ENCODE data around the gene CIDEC.

CIDEC gene, protein sequence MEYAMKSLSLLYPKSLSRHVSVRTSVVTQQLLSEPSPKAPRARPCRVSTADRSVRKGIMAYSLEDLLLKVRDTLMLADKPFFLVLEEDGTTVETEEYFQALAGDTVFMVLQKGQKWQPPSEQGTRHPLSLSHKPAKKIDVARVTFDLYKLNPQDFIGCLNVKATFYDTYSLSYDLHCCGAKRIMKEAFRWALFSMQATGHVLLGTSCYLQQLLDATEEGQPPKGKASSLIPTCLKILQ

DNA sequence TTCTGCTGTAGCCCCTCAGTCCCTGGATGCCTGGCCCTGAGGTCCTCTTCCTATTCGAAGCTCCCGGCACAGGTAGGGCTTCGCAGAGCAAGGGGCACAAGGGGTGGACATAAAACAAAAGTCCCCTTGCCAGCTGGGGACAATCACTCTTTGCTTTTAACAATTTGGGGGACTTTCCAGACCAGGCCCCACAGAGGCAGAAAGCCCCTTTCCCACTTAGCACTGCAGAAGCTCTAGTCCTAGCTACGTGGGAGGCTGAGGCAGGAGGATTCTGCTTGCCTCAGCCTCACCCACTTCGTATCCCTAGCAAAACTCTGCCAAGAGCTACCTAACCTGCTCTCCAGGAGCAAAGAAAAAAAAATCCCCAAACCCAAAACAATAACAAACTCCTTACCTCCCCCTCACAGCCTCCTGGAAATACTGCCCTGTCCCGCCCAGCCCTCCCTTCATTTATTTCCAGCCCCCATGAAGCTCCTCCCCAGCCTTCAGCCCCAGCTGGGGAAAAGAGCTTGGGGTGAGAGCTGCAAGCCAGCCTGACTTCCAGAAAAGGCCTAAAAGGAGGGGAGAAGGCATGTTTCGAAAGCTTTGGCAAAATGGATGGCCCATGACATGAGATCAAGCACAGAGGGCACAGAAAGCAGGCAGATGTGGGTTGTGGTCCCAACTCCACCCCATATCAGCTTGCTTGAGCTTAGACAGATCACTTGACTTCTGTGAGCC is at the start of gene CIDEC:
Gene CIDEC, minus strand, starts transcription at position 424 of the 720 bp plus-strand sequence. CDS start 1,767 bp downstream, outside the sequence.
- Histone ChIP-seq H3K27ac (ENCODE audit: low read depth, low read length) (no peak within 1 kb of the TSS), H3K4me2 (ENCODE audit: low read length) (no peak within 1 kb of the TSS)
- TF ChIP-seq, protein P1, sequence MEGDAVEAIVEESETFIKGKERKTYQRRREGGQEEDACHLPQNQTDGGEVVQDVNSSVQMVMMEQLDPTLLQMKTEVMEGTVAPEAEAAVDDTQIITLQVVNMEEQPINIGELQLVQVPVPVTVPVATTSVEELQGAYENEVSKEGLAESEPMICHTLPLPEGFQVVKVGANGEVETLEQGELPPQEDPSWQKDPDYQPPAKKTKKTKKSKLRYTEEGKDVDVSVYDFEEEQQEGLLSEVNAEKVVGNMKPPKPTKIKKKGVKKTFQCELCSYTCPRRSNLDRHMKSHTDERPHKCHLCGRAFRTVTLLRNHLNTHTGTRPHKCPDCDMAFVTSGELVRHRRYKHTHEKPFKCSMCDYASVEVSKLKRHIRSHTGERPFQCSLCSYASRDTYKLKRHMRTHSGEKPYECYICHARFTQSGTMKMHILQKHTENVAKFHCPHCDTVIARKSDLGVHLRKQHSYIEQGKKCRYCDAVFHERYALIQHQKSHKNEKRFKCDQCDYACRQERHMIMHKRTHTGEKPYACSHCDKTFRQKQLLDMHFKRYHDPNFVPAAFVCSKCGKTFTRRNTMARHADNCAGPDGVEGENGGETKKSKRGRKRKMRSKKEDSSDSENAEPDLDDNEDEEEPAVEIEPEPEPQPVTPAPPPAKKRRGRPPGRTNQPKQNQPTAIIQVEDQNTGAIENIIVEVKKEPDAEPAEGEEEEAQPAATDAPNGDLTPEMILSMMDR (IDR thresholded peaks at IDR 0.05; ENCODE audit: low read depth, low read length, poor library complexity, severe bottlenecking) = no peak
- TF ChIP-seq EZH2phosphoT487 (IDR thresholded peaks at IDR 0.05; ENCODE audit: borderline replicate concordance, low read length) = no peak

DNA sequence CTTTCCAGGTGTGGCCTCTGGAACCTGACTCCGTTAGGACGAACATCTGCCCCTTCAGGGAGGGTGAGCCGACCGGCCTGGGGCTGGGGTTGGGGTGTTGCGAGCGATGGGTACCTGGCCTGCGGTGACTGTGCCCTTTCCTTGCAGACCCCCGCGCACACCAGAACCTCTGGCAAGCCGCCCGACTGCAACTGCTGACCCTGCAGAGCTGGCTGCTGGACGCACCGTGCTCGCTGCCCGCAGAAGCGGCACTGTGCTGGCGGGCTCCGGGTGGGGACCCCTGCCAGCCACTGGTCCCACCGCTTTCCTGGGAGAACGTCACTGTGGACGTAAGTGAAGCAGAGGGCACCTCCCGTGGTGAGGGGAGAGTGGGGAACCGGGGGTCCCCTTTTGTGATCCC is 48.1 kb upstream of the CIDEC start:
- H3K36me3 ChIP-seq (ENCODE audit: control insufficient read depth, low read length) = no peaks in the 10 kb centered on the region
- H4K20me1 ChIP-seq (ENCODE audit: control insufficient read depth, insufficient read depth, low read depth, low read length) = no peaks in the 10 kb centered on the region
- peaks cover 15% of the 10 kb centered on the region for H3K4me1 ChIP-seq (ENCODE audit: control insufficient read depth, low read length)
- no peaks in the 10 kb centered on the region; the same call in 1 of the 2 replicates for H3F3A ChIP-seq (ENCODE audit: control insufficient read depth, insufficient read depth)
- H3K9me2 ChIP-seq (replicated peaks; ENCODE audit: control insufficient read depth, low read length) = no peaks in the 10 kb centered on the region
- no peaks in the 10 kb centered on the region; the same call in 1 of the 2 replicates for H3K27me3 ChIP-seq (ENCODE audit: control insufficient read depth, low read length)
- TF ChIP-seq, protein P1 (IDR thresholded peaks at IDR 0.05; ENCODE audit: low read depth, low read length, poor library complexity, severe bottlenecking) = no peak
- TF ChIP-seq EZH2phosphoT487 (IDR thresholded peaks at IDR 0.05; ENCODE audit: borderline replicate concordance, low read length) = no peak
- H3K79me2 ChIP-seq (ENCODE audit: control insufficient read depth, low read length) = no peaks in the 10 kb centered on the region
- no peak overlapping the region for H3K27ac ChIP-seq (ENCODE audit: low read depth, low read length)
- no peaks in the 10 kb centered on the region for H3K9me3 ChIP-seq (ENCODE audit: control insufficient read depth, insufficient read depth, low read length)
- H3K4me3 ChIP-seq (ENCODE audit: low read length) = no peak overlapping the region
- no peak overlapping the region for H3K4me2 ChIP-seq (ENCODE audit: low read length)

More for the DNA sequence above, at the start of gene CIDEC:
- H3K4me3 ChIP-seq (ENCODE audit: low read length) = no peak within 1 kb of the TSS
- no peaks in the 10 kb centered on the region for H3K36me3 ChIP-seq (ENCODE audit: control insufficient read depth, low read length)
- peaks cover 23% of the 10 kb centered on the region for H3K27me3 ChIP-seq (ENCODE audit: control insufficient read depth, low read length)
- no peaks in the 10 kb centered on the region for H3F3A ChIP-seq (ENCODE audit: control insufficient read depth, insufficient read depth)
- no peaks in the 10 kb centered on the region for H4K20me1 ChIP-seq (ENCODE audit: control insufficient read depth, insufficient read depth, low read depth, low read length)
- H3K9me3 ChIP-seq (ENCODE audit: control insufficient read depth, insufficient read depth, low read length) = no peaks in the 10 kb centered on the region
- H3K79me2 ChIP-seq (ENCODE audit: control insufficient read depth, low read length) = no peaks in the 10 kb centered on the region
- H3K4me1 ChIP-seq (ENCODE audit: control insufficient read depth, low read length) = no peaks in the 10 kb centered on the region
- no peaks in the 10 kb centered on the region for H3K9me2 ChIP-seq (replicated peaks; ENCODE audit: control insufficient read depth, low read length)

DNA sequence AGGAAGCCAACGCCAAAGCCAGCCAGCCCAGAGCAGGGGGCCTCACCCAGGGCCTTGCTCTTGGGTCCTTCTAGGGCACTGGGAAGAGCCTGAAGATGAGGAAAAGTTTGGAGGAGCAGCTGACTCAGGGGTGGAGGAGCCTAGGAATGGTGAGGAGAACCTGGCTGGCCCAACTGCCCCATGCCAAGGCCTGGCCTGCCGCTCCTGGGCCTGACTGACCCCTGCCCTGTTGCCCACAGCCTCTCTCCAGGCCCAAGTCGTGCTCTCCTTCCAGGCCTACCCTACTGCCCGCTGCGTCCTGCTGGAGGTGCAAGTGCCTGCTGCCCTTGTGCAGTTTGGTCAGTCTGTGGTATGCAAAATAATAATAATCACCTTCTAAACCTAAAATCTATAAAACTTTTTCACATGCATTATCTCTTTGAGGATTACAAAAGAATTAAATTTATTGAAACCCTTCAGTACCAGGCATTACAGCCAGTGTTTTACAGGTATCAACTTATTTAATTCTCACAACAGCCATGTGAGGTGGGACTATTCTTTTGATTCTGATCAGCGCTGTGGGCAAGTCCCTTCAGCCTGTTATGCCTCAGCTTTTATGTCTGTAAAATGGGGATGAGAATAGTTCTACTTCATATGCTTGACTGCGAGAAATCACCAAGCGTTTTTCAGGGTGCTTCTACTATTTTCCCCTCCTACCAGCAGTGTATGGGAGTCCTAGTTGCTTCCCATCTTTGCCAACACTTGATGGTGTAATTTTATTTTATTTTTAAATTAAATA is 38.4 kb upstream of the CIDEC start:
- no peak overlapping the region for H3K27ac ChIP-seq (ENCODE audit: low read depth, low read length)
- H3K79me2 ChIP-seq (ENCODE audit: control insufficient read depth, low read length) = no peaks in the 10 kb centered on the region
- H3K4me2 ChIP-seq (ENCODE audit: low read length) = no peak overlapping the region
- no peak for TF ChIP-seq EZH2phosphoT487 (IDR thresholded peaks at IDR 0.05; ENCODE audit: borderline replicate concordance, low read length)
- TF ChIP-seq, protein P1 (IDR thresholded peaks at IDR 0.05; ENCODE audit: low read depth, low read length, poor library complexity, severe bottlenecking) = no peak
- H3K36me3 ChIP-seq (ENCODE audit: control insufficient read depth, low read length) = no peaks in the 10 kb centered on the region
- H3K9me2 ChIP-seq (replicated peaks; ENCODE audit: control insufficient read depth, low read length) = no peaks in the 10 kb centered on the region
- no peaks in the 10 kb centered on the region for H4K20me1 ChIP-seq (ENCODE audit: control insufficient read depth, insufficient read depth, low read depth, low read length)
- no peak overlapping the region for H3K4me3 ChIP-seq (ENCODE audit: low read length)
- H3K4me1 ChIP-seq (ENCODE audit: control insufficient read depth, low read length) = peaks cover 12% of the 10 kb centered on the region
- no peaks in the 10 kb centered on the region for H3F3A ChIP-seq (ENCODE audit: control insufficient read depth, insufficient read depth)
- H3K9me3 ChIP-seq (ENCODE audit: control insufficient read depth, insufficient read depth, low read length) = no peaks in the 10 kb centered on the region
- peaks cover 34% of the 10 kb centered on the region for H3K27me3 ChIP-seq (ENCODE audit: control insufficient read depth, low read length)

All from DOHH2 (cell line).